ENCODE measurements around the gene CNPY3. TPM values are rescaled to one million over a fixed set of nuclear protein-coding genes. Genes with fewer than 3 reads are reported as not detected.

The CNPY3 gene
- total and polyA plus RNA-seq, 10 of the 15 experiments (the other 5 are each of a cell fraction or from before 2014, with no cell fraction given): 7.2 to 102 (median 73.6) TPM

DNA sequence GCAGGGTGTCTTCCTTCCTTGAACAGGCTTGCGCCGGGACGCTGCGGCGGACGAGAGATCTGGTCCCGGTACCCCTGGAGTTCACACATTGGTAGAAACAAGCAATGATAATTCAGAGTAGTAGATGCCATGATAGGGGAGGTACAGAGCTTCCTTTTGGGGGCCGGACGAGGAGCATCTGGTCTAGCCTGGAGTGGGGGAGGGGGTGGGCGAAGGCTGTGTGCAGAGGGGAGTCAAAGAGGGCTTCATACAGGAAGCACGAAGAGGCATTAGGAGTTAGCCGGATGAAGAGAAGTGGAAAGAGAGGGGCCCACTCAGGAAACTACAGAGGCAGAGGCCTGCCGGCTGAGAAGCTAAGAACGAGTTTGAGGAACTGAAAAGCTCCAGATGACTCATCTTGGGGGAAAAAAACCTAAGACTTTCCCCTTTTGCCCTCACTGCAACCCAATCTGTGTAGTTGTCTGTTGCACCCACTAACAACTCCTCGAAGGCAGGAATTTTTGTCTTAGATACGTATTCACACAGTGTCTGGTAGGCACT is 611 bp downstream of the CNPY3 start (continued):
- TF ChIP-seq NBN (IDR thresholded peaks at IDR 0.05) (peak; percentile 97), KAT2A (conservative IDR thresholded peaks at IDR 0.05; ENCODE audit: control insufficient read depth, low read depth, low read length) (no peak), NR2C2 (IDR thresholded peaks at IDR 0.05; ENCODE audit: borderline replicate concordance, control insufficient read depth, insufficient read length, low read depth) (no peak), ZBED1 (IDR thresholded peaks at IDR 0.05; ENCODE audit: borderline replicate concordance) (peak; percentile 88; the same call in 1 of the 2 replicates), NR2F1 (conservative IDR thresholded peaks at IDR 0.05) (peak; percentile 94), HDGF (IDR thresholded peaks at IDR 0.05) (0 out of 2 replicates have a peak, but pooled peaks have one; percentile 50), SMAD1 (IDR thresholded peaks at IDR 0.05; ENCODE audit: low read depth, partially characterized antibody) (peak; percentile 57), ZBTB4 (CRISPR knock-in tag; IDR thresholded peaks at IDR 0.05) (no peak), PBX3 (IDR thresholded peaks at IDR 0.05; ENCODE audit: insufficient replicate concordance, low read depth, low read length) (no peak), RAD51 (IDR thresholded peaks at IDR 0.05) (no peak), BHLHE40 (IDR thresholded peaks at IDR 0.05; ENCODE audit: borderline replicate concordance in 1 of 2, low read depth in 2 of 2, low read length in 1 of 2) (peak; percentile 76 to 81), ZNF207 (IDR thresholded peaks at IDR 0.05; ENCODE audit: borderline replicate concordance) (no peak), CTCF (IDR thresholded peaks at IDR 0.05 in 2 of 3, conservative IDR thresholded peaks at IDR 0.05 in 1 of 3; ENCODE audit: control insufficient read depth in 2 of 3, extremely low read depth in 1 of 3, insufficient read depth in 1 of 3, low read depth in 3 of 3, low read length in 3 of 3) (no peak), POLR2AphosphoS2 (IDR thresholded peaks at IDR 0.05; ENCODE audit: low read depth, low read length) (0 out of 2 replicates have a peak, but pooled peaks have one; percentile 39)
- TF ChIP-seq, protein P1, sequence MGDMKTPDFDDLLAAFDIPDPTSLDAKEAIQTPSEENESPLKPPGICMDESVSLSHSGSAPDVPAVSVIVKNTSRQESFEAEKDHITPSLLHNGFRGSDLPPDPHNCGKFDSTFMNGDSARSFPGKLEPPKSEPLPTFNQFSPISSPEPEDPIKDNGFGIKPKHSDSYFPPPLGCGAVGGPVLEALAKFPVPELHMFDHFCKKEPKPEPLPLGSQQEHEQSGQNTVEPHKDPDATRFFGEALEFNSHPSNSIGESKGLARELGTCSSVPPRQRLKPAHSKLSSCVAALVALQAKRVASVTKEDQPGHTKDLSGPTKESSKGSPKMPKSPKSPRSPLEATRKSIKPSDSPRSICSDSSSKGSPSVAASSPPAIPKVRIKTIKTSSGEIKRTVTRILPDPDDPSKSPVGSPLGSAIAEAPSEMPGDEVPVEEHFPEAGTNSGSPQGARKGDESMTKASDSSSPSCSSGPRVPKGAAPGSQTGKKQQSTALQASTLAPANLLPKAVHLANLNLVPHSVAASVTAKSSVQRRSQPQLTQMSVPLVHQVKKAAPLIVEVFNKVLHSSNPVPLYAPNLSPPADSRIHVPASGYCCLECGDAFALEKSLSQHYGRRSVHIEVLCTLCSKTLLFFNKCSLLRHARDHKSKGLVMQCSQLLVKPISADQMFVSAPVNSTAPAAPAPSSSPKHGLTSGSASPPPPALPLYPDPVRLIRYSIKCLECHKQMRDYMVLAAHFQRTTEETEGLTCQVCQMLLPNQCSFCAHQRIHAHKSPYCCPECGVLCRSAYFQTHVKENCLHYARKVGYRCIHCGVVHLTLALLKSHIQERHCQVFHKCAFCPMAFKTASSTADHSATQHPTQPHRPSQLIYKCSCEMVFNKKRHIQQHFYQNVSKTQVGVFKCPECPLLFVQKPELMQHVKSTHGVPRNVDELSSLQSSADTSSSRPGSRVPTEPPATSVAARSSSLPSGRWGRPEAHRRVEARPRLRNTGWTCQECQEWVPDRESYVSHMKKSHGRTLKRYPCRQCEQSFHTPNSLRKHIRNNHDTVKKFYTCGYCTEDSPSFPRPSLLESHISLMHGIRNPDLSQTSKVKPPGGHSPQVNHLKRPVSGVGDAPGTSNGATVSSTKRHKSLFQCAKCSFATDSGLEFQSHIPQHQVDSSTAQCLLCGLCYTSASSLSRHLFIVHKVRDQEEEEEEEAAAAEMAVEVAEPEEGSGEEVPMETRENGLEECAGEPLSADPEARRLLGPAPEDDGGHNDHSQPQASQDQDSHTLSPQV (IDR thresholded peaks at IDR 0.05): no peak
- TF ChIP-seq, protein P2, sequence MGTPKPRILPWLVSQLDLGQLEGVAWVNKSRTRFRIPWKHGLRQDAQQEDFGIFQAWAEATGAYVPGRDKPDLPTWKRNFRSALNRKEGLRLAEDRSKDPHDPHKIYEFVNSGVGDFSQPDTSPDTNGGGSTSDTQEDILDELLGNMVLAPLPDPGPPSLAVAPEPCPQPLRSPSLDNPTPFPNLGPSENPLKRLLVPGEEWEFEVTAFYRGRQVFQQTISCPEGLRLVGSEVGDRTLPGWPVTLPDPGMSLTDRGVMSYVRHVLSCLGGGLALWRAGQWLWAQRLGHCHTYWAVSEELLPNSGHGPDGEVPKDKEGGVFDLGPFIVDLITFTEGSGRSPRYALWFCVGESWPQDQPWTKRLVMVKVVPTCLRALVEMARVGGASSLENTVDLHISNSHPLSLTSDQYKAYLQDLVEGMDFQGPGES (IDR thresholded peaks at IDR 0.05): no peak; the same call in 1 of the 2 replicates

Measured in GM12878 (cell line).